Activated CD8-positive, alpha-beta memory T cell treated with anti-CD3 and anti-CD28 coated beads, Interleukin-2, amount 50 U/mL, for 4 hours (primary cell): Measurements from ENCODE around the gene SPAG16.

Experiments
- DNase-seq: peaks from one replicate; pipeline ENCODE4 v3.0.0-alpha.2; 2020

SPAG16 gene

DNA sequence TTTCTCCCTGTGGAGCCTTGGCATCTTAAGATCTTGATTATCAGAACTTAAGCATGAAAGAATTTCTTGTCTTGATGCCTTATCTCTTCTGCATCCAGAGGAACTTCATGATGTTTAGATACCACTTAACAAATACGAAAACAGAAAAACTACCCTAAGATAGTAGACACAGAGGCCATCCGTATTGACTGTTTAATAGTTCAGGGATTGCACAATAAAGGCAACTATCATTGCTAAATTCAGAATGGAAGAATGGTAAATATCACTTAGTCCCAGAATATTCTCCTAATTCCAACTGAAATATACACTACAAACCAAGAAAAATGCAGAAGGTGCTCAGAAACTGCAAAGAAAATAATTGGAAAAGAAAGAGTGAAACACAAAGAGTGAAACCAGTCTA, 912.0 kb downstream of the SPAG16 start:
- no peak for DNase-seq

DNA sequence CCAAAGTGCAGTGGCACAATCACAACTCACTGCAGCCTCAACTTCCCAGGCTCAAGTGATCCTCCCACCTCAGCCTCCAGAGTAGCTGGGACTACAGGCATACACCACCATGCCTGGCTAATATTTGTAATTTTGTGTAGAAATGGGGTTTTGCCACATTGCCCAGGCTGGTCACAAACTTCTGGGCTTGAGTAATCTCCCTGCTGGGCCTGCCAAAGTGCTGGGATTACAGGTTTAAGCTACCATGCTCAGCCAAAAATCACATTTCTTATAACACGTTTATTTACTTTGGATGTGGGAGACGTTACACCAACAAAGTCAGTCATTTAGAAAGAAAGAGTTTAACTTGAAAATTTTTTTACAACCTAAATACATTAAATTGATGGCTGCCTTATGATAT, 917.6 kb downstream of the SPAG16 start:
- DNase-seq = no peak

DNA sequence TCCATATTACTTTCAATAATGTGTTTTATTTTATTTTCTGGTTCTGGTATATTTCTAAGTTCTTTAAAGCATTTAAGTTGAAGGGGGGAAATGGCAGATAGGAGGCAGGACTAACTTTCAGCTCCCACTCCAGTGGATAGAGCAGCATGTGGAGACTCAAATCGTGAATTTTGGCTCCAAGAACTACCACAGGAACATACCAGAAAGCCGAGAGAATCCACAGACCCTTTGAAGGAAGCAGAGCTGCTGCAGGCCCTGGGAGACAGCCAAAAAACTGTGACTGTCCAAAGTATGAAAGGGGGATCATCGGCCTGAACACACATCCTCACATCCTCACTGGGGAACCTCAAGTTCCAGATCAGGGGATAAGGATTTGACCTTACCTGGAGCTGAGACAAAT, 919.0 kb downstream of the SPAG16 start:
- no peak for DNase-seq

DNA sequence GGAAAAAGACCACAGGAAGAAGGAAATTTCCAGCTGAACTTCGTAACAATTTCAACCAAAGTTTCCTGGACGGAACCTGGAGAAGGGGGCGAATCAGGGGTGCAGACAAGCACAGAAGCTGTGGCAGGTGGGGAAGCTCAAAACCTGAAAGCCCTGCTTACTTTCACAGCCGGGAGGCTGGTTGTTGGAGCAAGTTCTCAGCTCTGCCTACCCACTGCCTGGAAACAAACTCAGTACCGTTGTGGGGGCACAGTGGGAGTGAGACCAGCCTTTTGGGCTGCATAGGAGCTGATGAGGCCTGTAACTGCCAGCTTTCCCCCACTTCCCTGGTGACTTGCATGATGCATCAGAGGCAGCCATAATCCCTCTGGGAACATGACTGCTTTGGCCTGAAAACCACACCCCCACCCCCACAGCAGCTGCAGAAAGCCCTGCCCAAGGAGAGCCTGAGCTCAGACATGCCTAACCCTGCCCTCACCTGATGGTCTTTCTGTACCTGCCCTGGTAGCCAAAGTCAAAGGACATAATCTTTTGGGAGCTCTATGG, 919.6 kb downstream of the SPAG16 start:
- DNase-seq = no peak

DNA sequence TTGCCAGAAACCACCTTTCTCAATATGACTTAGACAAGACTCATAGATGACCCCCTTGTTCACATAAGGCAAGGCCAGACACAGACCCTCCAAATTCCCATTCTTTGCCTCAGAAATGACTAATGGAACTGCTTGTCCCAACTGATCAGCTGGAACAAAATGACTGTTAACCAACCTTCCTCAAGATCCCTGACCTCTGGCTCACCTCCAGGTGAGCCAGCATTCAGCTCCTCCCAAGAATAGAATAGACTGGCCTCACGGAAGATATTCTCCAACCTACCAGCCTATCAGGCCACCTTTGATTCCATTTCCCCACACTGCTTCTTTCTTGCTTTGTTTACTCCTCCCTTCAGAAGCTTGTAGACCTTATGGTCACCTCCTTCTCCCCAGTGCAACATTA, 930.8 kb downstream of the SPAG16 start:
- no peak for DNase-seq

DNA sequence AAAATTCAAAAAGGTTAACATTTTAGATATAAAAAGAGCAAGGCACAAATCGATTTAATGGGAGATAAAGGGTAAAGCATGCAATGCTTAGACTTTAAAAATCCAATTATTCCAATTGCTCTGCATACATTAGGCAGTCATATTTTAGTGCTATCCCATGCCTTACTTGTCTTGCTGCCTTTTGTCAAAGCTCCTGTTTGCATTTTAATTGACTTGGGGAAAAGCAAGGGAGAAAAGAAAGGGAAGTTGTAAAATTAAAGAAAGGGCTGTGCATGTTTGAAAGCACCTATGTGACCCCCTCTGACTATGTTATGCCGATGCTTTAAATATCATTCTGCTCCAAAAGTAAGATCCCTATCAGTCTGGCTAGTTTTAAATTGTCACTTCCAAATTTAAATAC, 932.9 kb downstream of the SPAG16 start:
- DNase-seq = no peak

DNA sequence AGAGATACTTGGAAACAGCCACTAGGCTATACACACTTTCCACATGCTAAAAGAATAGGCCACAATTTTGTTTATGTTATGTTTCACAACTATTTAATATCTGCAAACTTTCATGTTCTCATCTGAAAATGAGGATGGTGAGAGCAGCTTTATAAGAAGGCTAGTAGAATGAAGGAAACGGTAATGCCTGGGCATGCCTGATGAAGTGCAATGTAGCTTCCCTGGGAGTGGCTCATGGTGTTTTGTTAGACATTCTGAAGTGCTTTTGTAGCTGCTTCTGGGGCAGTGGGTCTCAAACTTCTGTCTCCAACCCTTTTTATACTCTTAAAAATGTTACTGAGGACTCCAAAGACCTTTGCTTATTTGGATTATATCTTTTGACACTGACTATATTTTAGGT, 933.3 kb downstream of the SPAG16 start:
- DNase-seq = no peak

DNA sequence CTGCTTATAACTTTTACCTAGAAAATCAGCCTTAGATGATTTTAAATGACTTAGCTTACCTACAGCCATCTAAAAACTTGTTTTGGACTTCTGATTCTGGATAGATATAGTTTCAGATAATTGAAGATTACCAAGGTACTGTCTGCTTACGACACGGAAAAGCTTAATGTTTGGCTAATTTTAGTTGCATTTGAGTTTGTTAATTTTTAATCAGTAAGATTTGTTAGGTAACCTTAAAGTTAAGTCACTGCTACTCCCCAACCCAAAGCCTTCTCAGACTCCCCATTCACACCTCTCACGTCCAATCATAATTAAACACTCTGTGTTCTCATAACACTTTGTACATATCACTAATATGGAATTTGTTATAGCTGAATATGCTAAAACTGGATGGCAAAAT, 936.0 kb downstream of the SPAG16 start:
- DNase-seq = no peak

DNA sequence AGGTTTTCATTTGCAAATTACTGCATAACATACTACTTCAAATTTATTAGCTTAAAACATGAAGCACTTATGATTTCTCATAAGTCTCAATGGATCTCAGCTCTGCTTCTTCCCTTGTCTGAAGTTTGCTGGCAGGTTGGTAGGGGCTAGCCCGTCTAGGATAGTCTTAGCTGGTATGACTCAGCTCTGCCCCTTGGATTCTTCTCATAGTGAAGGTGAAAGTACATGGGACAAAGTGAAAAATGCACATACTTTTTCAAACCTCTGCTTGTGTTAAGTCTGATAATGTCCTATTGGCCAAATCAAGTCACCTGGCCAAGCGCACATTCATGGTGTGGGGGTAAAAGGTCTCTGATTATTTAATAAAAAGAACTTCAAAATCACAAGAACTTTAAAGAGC, 941.8 kb downstream of the SPAG16 start:
- no peak for DNase-seq

DNA sequence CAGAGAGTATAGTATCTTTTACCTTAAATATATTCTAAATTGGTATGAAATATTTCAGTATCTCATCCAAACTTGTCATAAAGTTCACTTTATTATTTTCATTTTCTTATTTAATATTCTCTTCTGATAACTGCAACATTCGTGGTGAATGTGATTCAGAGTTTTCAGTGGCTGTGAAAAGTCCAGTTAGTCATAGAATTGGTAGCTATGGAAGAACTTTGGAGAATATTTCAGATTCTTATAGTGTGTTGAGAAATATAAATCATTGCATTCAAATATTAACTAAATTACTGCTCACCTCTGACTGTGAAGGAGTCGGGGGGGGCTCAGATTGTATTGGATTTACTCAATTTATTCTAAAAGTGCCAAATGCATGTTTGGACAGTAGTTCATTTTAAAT, 948.0 kb downstream of the SPAG16 start:
- DNase-seq = no peak

DNA sequence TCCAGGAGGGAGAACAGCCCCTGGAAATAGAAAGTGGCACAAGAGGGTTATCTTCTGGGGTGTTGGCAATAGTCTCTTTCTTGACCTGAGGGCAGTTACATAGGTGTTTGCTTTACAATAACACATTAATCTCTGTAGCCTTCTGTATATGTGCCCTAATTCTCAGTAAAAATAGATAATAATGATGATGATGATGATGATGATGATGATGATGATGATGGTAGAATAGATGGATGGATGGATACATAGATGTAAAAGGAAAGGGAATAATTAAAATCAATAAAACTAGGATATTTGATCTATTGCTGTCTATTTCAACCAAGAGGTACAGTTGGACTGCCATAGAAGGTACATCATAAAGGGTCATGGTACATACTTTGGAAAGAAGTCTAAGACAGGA, 948.9 kb downstream of the SPAG16 start:
- no peak for DNase-seq

DNA sequence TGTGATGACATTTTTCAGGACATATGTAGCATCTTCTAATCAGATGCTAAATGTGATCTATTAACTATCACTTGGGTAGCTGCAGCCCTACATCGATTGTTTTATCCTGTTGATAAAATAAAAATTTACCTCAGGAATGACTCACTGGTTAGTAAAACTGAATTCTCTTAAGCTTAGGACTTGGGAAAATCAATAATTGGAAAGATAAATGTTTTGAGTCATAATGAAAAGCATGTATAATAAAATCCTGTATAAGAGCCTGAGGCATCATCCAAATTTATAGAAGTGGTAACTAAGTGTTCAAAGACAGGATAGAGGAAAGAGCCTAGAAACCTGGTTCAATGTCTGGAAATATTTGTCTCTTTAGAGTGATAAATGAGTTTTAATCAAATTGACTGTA, 958.5 kb downstream of the SPAG16 start:
- DNase-seq = no peak

DNA sequence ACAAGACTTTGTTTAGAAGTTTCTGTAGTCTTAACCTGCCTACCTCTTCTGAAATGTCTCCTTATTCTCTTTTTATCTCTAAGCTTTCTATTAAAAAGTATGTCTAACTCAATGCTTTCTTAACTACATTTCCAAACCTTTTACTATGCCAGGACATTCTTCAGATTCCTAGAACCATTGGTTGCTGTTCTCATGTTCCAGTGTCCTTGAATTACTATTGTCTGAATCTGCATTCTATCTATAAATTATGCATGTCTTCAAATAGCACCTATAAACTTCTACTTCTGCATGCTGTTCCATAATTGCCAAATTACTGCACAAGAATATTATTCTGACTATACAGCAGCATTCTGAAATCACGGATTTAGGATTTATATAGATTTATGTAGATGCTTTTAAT, 960.6 kb downstream of the SPAG16 start:
- DNase-seq = no peak

DNA sequence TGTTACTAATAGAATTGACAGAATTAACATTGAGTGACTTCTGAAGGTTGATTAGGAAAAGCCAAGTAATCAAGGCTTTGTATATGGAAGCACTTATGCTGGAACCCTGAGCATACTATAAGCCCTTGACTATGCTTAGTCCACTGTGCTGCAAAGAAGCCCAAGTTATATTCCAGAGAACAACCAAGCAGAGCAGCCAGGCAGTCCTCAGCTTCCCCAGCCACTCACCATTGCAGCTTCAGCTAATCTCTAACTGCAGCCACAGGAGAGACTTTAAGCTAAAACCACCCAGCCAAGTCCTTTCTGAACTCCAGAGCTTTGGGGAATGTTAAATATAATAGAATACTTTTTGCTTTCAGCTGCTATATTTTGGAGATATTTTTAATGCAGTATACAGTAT, 962.2 kb downstream of the SPAG16 start:
- no peak for DNase-seq

DNA sequence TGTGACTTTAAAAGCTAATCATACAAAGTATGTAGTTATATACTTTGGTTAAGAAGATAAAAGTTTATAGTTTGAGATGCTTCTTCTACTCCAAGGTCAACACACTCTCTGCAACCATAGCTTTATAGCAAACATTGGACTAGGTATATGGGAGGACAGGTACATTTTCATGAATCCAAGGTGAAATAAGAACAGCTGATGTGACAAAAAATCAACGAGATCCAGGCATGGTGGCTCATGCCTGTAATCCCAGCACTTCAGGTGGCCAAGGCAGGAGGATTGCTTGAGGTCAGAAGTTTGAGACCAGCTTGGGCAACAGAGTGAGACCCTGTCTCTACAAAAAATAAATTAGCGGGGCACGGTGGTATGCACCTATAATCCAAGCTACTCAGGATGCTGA, 963.3 kb downstream of the SPAG16 start:
- no peak for DNase-seq

DNA sequence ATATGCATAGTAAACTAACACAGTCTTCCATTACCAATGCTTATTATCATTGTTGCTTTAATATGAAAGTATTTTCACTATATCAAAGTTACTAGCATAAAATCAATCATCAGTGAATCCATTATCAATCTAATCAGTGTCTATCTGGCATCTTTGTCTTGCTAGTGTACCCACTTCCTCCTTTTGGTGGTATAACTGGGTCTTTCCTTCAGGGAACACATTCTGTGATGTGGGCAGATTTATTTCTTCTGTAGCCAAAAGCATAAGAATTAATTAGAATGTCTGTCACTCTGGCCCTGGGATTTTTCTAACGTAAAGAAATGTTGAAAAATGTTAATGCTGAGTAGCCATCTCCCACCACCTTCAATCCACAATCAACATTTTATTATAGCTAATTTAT, 970.8 kb downstream of the SPAG16 start:
- no peak for DNase-seq

DNA sequence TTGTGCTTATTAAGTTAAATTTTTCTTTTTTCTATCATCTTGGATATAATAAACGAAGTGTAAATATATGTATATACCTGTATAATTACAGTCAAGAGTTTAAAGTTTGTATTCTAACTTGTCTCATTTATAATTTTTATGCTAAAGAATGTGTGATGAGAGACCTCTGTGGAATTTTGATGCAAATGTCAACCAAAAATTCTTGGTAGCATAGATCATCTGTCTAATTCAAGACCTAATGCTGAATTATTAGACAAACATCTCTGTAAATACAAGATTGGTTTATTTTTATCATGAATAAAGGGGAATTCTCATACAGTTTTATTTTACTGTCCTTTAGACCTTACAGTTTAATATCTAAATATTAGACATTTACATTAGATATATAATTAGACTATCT, 977.4 kb downstream of the SPAG16 start:
- no peak for DNase-seq

DNA sequence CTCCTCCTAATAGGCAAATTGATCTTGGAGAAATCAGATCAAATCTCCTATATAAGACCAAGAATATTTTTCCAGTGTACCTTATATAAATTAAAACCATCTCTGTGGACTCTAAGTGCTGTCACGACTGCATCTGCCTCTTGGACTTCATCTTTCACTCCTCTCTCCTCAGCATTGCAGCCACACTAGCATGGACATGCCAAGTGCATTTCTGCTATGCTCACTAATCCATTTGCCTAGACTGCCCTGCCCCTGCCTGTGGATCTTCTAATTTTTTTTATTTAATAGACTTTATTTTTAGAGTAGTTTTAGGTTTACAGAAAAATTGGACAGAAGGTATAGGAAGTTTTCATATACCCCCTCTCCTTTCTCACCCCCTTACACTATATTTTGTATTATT, 979.9 kb downstream of the SPAG16 start:
- DNase-seq = no peak

DNA sequence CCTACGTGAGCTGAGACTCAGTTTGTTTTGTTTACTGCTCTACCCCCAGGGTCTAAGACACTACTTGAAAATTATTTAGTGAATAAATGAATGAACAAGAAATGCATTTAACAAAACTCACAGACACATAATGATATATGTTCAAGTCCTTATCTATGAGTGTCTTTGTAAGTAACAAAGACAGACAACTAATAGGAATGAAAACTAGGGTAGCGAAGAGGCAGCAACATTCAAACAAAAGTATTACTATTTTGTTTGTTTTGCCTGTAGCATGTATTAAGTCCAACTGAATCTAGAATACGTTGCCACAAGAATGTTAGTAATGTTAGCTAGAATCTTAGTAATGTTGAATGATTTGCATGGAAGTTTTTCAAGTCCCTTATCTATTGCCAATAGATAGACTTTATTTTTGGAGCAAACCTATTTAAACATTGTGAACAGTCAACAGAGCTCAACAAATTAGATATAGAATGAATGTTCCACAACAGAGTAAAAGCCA, 981.8 kb downstream of the SPAG16 start:
- DNase-seq = no peak

DNA sequence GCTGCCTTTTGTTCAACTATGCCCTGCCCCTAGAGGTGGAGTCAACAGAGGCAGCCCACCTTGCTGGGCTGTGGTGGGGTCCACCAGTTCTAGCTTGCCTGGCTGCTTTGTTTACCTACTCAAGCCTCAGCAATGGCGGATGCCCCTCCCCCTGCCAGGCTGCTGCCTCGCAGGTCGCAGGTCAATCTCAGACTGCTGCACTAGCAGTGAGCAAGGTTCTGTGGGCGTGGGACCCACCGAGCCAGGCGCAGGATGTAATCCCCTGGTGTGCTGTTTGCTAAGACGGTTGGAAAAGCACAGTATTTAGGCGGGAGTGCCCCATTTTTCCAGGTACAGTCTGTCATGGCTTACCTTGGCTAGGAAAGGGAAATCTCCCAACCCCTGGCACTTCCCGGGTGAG, 993.6 kb downstream of the SPAG16 start:
- DNase-seq = no peak

DNA sequence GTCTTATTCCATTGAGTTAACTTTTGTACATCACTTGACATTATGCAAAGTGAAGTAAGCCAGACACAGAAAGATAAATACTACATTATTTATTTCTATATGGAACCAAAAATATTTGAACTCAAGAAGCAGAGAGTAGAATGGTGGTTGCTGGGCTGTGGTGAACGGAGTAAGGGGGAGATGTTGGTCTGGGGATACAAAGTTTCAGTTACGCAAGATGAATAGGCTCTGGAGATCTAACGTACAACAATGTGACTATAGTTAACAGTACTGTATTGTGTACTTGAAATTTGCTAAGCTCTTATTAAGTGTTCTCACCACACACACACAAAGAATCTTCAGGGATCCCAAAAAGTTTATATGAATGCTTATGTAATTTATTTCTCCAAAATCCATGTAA, 1001.7 kb downstream of the SPAG16 start:
- DNase-seq = no peak

DNA sequence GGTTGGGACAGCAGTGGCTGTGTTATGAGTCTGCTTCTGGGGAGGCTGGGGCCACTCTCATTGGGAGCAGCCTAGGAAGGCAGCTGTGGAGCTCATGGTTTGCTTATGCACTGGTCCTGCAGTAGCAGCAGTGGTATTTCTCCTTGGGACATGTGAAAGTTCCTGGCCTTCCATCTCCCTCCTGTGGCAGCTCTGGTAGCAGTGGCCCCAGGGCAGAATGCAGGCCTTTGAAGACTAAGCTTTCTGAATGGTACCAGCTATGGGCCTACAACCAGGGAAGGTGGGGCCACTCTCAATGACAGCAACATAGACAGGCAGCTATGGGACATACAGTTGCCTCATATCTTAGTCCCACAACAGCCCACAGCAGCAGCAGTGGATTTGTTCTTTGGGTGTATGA, 1009.3 kb downstream of the SPAG16 start:
- DNase-seq = no peak

DNA sequence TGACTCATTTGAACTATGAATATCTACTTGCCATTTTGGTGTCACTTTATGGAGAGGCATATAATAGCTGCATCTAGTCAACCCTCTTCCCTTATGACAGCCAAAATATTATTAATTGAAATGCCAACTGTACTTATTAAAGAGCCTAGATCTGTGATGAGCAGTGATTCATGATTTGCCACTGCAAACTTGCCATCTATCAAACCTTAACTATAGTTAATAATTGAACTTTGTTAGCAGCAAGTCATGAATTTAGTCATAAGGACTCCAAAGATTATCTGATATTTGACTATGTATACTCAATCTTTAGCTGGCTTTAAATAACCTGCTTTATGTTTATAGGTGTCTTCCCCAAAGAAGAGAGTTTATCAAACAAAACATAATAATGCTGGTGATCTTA, 1010.2 kb downstream of the SPAG16 start:
- DNase-seq = no peak

DNA sequence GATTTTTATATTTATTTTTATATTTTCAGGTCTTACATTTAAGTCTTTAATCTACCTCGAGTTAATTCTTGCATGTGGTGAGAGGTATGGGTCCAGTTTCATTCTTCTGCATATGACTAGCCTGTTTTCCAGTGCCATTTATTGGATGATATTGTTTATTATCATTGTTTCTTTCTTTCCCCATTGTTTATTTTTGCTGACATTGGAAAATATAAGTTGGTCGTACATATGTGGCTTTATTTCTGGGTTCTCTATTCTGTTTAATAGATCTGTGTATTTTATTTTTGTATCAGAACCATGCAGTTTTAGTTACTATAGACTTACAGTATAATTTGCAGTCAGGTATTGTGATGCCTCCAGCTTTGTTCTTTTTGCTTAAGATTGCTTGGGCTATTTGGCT, 1013.2 kb downstream of the SPAG16 start:
- DNase-seq = no peak

DNA sequence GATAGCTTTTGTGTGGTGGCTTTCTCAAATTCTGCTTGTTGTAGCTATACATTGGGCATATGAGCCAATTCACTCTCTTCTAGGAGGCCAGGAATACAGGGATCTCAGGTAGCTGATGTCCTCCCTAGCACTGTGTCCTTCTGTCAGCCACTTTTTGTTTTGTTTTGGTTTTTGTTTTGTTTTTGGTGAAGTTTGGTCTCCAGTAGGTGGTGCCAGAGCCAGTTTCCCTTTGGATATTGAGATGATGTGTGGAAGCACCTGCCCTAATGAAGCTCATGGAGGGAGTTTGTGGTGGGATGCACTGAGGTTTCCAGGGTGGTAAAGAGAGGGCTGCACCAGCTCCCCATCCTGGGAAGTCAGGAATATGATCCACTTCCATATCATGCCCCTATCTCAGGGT, 1026.1 kb downstream of the SPAG16 start:
- no peak for DNase-seq

DNA sequence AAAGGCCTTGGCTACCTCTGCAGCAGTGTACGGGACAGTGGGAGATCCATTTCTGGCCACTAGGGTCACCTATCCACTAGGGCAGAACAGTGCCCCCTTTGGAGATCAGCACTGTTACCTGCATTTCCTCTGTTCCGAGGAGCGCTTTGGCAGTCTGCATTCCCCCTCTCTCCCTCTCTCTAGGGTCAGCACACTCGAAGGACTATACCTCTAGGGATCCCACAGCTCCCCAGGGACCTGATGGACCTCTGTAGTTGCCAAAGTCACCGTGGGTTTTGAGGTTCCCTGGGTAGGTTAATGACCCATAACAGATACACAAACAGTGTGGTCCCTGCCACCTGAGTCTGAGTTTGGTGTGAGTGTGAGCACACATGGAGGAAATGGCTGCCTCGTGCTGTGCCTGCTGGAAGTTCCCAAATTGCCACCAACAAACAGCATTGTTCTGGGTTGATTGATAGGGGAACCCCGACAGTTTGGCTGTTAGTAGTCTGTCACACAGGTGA, 1026.8 kb downstream of the SPAG16 start:
- no peak for DNase-seq
